ENCODE measurements around the gene PGPEP1. TPM values are rescaled to one million over a fixed set of nuclear protein-coding genes. Genes with fewer than 3 reads are reported as not detected.

Gene PGPEP1
- total RNA-seq, 6 experiments from 2014 or later, result 33.0 to 55.5 (median 40.7) TPM

- Histone ChIP-seq H3K9me3 (no peaks in the 10 kb centered on the region), H3K4me3 (no peak overlapping the region), H3K27ac (no peak overlapping the region), H3K27me3 (no peaks in the 10 kb centered on the region), H3K4me1 (peaks cover 0 to 40% (median 1%) of the 10 kb centered on the region in 4 donors), H3K36me3 (peaks cover 0 to 4% (median under 1%) of the 10 kb centered on the region in 4 donors)
- no peak for DNase-seq
- TF ChIP-seq POLR2A (IDR thresholded peaks at IDR 0.05), result no peak
- TF ChIP-seq CTCF (IDR thresholded peaks at IDR 0.05), result no peak
- 76% methylated on average over 10 of the region's 14 CpGs for WGBS (ENCODE audit: insufficient coverage, low coverage, low lambda C conversion rate, missing lambda C conversion rate)
- intact Hi-C loops (cut with DNase I), result no loop called here
- ATAC-seq, result no peak
These were observed 33.5 kb upstream of the PGPEP1 start for GRCh38 chr19:18306888-18307260.

GRCh38 chr19:18307271-18307681 is 33.1 kb upstream of the PGPEP1 start:
- H3K27me3 ChIP-seq, result no peaks in the 10 kb centered on the region
- H3K4me3 ChIP-seq, result no peak overlapping the region
- intact Hi-C loops (cut with DNase I), result no loop called here
- H3K27ac ChIP-seq, result no peak overlapping the region
- WGBS (ENCODE audit: insufficient coverage, low coverage, low lambda C conversion rate, missing lambda C conversion rate), result 98% methylated on average over 8 of the region's 19 CpGs
- DNase-seq (no peak), ATAC-seq (no peak)
- peaks cover 0 to 4% (median under 1%) of the 10 kb centered on the region in 4 donors for H3K36me3 ChIP-seq
- TF ChIP-seq POLR2A (IDR thresholded peaks at IDR 0.05) (no peak), CTCF (IDR thresholded peaks at IDR 0.05) (no peak)
- peaks cover 0 to 43% (median 1%) of the 10 kb centered on the region in 4 donors for H3K4me1 ChIP-seq
- H3K9me3 ChIP-seq, result no peaks in the 10 kb centered on the region

- WGBS (ENCODE audit: insufficient coverage, low coverage, low lambda C conversion rate, missing lambda C conversion rate), result 15% methylated on average over 2 of the region's 20 CpGs
- H3K4me3 ChIP-seq, result no peak overlapping the region
- H3K9me3 ChIP-seq, result no peaks in the 10 kb centered on the region
- TF ChIP-seq POLR2A (IDR thresholded peaks at IDR 0.05), result no peak
- TF ChIP-seq CTCF (IDR thresholded peaks at IDR 0.05), result no peak
- H3K27me3 ChIP-seq, result no peaks in the 10 kb centered on the region
- intact Hi-C loops (cut with DNase I), result no loop called here
- ATAC-seq (peak in 2 of 4 donors; percentile 51 to 61), DNase-seq (peak in 2 of 3 donors; percentile 66 to 71)
- H3K27ac ChIP-seq, result peak overlapping the region in 1 of 3 donors; percentile 62
- peaks cover 0 to 4% (median under 1%) of the 10 kb centered on the region in 4 donors for H3K36me3 ChIP-seq
- peaks cover 0 to 39% (median 1%) of the 10 kb centered on the region in 4 donors for H3K4me1 ChIP-seq
These were observed 32.1 kb upstream of the PGPEP1 start for GRCh38 chr19:18308051-18308947.

GRCh38 chr19:18308948-18309325 is 31.5 kb upstream of the PGPEP1 start:
- WGBS (ENCODE audit: insufficient coverage, low coverage, low lambda C conversion rate, missing lambda C conversion rate), result 60% methylated on average over 1 of the region's 7 CpGs
- Histone ChIP-seq H3K4me1 (peaks cover 0 to 34% (median 0%) of the 10 kb centered on the region in 4 donors), H3K27ac (peak overlapping the region in 1 of 3 donors; percentile 62), H3K9me3 (no peaks in the 10 kb centered on the region), H3K36me3 (peaks cover 0 to 4% (median under 1%) of the 10 kb centered on the region in 4 donors), H3K4me3 (no peak overlapping the region), H3K27me3 (no peaks in the 10 kb centered on the region)
- no peak for TF ChIP-seq POLR2A (IDR thresholded peaks at IDR 0.05)
- no peak for TF ChIP-seq CTCF (IDR thresholded peaks at IDR 0.05)
- ATAC-seq (no peak), DNase-seq (no peak)
- intact Hi-C loops (cut with DNase I), result no loop called here

All from right lobe of liver (tissue), 6 donors.